SH-SY5Y (cell line): ENCODE data around the gene SEC22A.

Experiments used
- GATA2 ChIP-seq: IDR thresholded peaks from 2 replicates; pipeline ENCODE4 v1.6.1; 2011; ENCODE audit warnings: mild to moderate bottlenecking, low read depth, low read length
- GATA3 ChIP-seq: IDR thresholded peaks from 2 replicates; pipeline ENCODE4 v1.6.1; 2011; ENCODE audit warnings: low read depth, mild to moderate bottlenecking, low read length, moderate library complexity

- TF ChIP-seq GATA3 (no peak), GATA2 (no peak)
These were observed 48.4 kb upstream of the SEC22A start for GRCh38 chr3:123153125-123154019.
